ENCODE measurements around the gene CFAP251.
"Not testable (repeated sequence)": the region's sequence is repeated elsewhere in the genome, so short reads cannot be mapped to it uniquely, and the experiment has no call there.

Gene CFAP251

DNA sequence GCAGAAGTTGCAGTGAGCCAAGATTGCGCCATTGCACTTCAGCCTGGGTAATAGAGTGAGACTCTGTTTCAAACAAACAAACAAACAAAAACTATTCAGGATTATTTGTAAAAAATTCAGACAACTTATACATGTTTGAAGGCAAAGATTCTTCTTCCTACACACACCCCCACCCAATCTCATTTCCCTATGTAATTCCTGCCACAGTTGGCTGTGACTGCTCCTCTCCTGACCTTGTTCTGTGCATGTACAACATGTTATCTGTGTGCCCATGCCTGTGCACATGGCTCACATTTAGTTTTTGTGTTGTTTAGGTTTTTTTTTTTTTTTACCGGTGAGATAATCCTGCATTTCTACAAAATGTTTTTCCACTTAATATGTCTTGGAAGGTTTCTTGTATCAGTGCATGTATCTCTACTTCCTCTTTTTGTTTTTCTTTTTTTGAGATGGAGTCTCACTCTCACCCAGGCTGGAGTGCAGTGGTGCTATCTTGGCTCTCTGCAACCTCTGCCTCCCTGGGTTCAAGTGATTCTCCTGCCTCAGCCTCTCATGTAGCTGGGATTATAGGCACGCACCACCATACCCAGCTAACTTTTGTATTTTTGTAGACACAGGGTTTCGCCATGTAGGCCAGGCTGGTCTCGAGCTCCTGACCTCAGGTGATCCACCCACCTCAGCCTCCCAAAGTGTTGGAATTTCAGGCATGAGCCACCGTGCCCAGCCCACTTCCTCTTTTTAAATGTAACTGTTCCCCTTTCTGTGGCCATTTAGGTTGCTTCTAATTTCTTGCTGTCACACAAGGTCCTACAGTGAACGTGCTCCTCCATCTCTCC is 8.7 kb downstream of the CFAP251 start:
- in situ Hi-C loops (cut with HindIII; ENCODE audit: low sequenced_read_pairs): no loop called here
- TF ChIP-seq CTCF (IDR thresholded peaks at IDR 0.05; ENCODE audit: low read depth, low read length, missing control alignments): no peak
- H3K4me3 ChIP-seq (ENCODE audit: low read depth, low read length): no peak overlapping the region
- DNase-seq (ENCODE audit: low read depth): no peak

DNA sequence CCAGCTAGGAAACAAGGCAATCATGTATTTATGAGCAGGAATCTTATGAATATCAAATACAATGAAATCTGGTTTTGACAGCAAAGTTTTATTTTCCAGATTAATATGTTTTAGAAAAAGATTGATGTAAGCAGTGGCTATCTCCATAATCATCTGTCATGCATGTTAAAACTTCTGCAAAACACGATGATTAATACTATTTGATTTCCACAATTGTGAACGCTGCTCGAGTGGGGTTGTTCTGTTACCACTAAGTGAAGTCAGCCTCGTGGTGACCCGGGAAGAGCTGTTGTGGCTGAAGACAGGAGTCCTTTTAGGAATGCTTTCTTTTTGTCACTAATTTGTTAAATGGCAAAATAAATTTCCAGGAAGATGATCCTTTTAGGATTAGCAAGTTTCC is 9.4 kb downstream of the CFAP251 start:
- no peak for TF ChIP-seq CTCF (IDR thresholded peaks at IDR 0.05; ENCODE audit: low read depth, low read length, missing control alignments)
- H3K4me3 ChIP-seq (ENCODE audit: low read depth, low read length): no peak overlapping the region
- in situ Hi-C loops (cut with HindIII; ENCODE audit: low sequenced_read_pairs): no loop called here
- no peak for DNase-seq (ENCODE audit: low read depth)

DNA sequence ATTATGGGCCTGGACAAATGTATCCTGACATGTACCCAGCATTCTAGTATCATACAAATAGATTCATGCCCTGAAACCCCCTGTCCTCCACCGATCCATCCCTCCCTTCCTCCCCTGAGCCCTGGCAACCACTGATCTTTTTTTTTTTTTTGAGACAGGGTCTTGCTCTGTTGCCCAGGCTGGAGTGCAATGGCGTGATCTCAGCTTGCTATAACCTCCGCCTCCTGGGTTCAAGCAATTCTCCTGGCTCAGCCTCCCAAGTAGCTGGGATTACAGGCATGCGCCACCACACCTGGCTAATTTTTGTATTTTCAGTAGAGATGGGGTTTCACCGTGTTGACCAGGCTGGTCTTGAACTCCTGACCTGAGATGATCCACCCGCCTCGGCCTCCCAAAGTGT is 11.2 kb downstream of the CFAP251 start:
- in situ Hi-C loops (cut with HindIII; ENCODE audit: low sequenced_read_pairs); H3K4me3 ChIP-seq (ENCODE audit: low read depth, low read length); DNase-seq (ENCODE audit: low read depth): not testable (repeated sequence)

- TF ChIP-seq CTCF (IDR thresholded peaks at IDR 0.05; ENCODE audit: low read depth, low read length, missing control alignments): no peak
- in situ Hi-C loops (cut with HindIII; ENCODE audit: low sequenced_read_pairs): no loop called here
- no peak overlapping the region for H3K4me3 ChIP-seq (ENCODE audit: low read depth, low read length)
- no peak for DNase-seq (ENCODE audit: low read depth)
These were observed 12.5 kb downstream of the CFAP251 start for GRCh38 chr12:121930862-121931261.

DNA sequence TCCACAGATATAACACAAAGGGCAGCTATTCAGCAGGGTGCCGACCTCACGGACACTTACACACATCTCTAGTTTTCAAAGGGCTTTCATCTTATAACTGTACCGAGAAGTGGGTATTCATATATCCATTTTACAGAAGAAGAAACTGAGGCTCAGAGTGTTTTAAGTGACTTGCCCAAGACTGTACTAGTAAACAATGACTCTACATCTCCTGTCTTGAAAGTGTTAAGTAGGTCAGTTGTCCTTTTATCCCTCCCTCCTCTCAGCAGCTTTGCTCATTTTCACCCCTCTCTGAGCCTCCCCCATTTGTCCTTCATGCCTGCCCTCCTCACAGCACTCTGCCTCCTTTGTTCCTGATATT is 13.8 kb downstream of the CFAP251 start:
- TF ChIP-seq CTCF (IDR thresholded peaks at IDR 0.05; ENCODE audit: low read depth, low read length, missing control alignments): no peak
- H3K4me3 ChIP-seq (ENCODE audit: low read depth, low read length): no peak overlapping the region
- DNase-seq (ENCODE audit: low read depth): no peak
- in situ Hi-C loops (cut with HindIII; ENCODE audit: low sequenced_read_pairs): no loop called here

DNA sequence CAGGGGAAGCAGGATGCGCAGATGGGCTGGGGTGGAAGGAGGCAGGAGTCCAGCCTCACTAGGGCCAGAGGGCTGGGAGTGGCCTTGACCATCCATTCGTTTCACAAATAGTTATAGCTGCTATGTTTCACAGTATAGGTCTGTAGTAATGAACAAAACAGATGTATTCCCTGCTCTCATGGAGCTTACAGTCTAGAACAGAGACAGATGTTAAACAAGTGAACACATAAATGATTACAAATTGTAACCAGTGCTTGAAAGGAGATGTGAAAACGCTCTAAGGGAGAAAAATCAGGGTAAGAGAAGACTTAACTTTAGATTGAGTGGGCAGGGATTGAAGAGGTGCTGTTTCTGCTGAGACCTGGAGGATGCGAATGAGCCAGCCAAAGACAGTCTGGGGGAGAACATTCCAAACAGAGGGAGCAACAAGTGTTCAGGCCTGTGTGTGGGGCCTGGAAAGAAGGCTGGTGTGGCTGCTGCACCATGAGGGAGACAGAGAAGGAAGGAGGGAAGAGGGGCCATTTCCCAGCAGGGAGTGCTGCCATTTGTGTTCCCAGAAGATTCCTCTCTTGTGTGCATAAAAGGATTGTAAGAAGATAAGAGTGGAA is 14.6 kb downstream of the CFAP251 start:
- no peak for DNase-seq (ENCODE audit: low read depth)
- H3K4me3 ChIP-seq (ENCODE audit: low read depth, low read length): no peak overlapping the region
- no peak for TF ChIP-seq CTCF (IDR thresholded peaks at IDR 0.05; ENCODE audit: low read depth, low read length, missing control alignments)
- in situ Hi-C loops (cut with HindIII; ENCODE audit: low sequenced_read_pairs): no loop called here
